ENCODE measurements around the gene CNIH3.
A peak's percentile ranks its signal among the peaks of the same experiment; 100 is the strongest.
"Not testable (repeated sequence)": the region's sequence is repeated elsewhere in the genome, so short reads cannot be mapped to it uniquely, and the experiment has no call there.

CNIH3 gene

DNA sequence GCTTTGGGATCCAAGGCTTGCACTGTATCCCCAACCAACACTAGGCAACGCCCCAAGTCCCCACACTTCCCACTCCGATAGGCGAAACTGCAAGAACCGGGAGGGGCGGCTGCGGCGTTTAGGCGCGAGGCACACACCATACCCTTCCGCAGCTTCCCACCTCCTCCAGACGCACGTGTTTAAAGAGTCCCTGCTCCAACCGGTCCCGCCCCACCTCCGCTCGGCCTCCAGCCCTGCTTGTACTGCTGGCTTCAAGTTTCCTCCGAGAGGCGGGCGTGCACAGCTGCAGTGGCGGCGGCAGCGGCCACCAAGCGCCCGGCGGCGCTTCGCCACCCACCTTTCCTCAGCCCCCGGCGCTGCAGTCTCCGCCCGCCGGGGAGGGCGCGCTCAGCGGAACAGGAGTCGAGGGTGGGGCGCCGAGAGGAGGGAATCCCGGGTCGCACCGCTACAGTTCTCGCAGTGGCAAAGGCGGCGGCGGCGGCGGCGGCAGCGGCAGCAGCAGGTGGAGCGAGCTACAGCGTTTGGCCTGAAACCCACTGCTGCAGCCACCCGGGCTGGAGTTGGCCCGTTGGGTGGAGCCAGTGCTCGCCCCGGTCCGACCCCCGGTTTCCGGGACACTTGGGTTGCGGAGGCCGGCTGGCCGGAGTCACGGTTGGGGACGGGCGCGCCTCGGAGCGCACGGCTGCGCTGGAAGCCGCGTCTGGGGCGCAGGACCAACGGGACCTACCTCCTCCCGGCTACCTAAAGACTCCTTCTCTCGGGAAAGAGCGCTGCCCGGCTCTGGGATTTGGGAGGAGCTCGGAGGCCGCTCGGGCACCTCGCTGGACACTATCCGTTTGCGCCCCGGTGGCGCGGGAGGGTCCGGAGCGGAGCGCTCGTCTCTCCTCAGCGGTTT is at the start of gene CNIH3:
Gene CNIH3 (plus strand): TSS at position 457 of the 895 bp plus-strand sequence. CDS start 858 bp downstream, outside the sequence.
- peak; percentile 75 for ATAC-seq
- Mint-ChIP-seq H3K4me1 (peaks cover 40% of the 10 kb centered on the region), H3K27me3 (peaks cover 73% of the 10 kb centered on the region), H3K9me3 (no peaks in the 10 kb centered on the region), H3K27ac (peak within 1 kb of the TSS in 1 of 2 donors; percentile 93), H3K4me3 (peak within 1 kb of the TSS; percentile 76 to 88)
- DNase-seq, result peak; percentile 43 to 54

DNA sequence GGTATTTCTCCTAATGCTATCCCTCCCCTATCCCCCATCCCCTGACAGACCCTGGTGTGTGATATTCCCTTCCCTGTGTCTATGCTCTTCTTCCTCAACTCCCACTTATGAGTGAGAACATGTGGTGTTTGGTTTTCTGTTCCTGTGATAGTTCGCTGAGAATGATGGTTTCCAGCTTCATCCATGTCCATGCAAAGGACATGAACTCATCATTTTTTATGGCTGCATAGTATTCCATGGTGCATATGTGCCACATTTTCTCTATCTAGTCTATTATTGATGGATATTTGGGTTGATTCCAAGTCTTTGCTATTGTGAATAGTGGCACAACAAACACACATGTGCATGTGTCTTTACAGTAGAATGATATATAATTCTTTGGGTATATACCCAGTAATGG is 49.6 kb upstream of the CNIH3 start:
- H3K4me3 Mint-ChIP-seq, H3K4me1 Mint-ChIP-seq, H3K27ac Mint-ChIP-seq: not testable (repeated sequence)

DNA sequence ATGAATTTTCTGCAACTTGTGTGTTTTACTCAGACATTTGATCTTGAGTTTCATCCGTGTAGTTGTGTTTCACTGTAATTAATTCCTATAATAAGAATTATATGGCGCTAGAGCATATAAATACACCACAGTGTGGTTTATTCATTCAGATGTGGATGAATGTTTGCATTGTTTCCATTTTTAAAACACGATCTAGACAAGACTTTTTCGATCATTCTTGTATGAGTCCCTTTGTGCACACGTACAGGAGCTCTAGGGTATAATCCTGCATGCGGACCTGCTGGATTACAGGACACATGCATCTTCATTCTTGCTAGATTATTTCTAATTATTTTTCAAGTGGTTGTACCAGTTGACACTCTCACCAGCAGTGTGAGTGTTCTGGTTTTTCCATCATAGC is 46.8 kb upstream of the CNIH3 start:
- H3K27me3 Mint-ChIP-seq, result no peaks in the 10 kb centered on the region
- no peaks in the 10 kb centered on the region for H3K9me3 Mint-ChIP-seq
- ATAC-seq, result no peak
- no peak for DNase-seq
- H3K4me1 Mint-ChIP-seq, result no peaks in the 10 kb centered on the region
- no peak overlapping the region for H3K4me3 Mint-ChIP-seq
- H3K27ac Mint-ChIP-seq, result no peak overlapping the region

More for the DNA sequence above, 49.6 kb upstream of the CNIH3 start:
- not testable (repeated sequence) for ATAC-seq, H3K9me3 Mint-ChIP-seq, H3K27me3 Mint-ChIP-seq, DNase-seq

DNA sequence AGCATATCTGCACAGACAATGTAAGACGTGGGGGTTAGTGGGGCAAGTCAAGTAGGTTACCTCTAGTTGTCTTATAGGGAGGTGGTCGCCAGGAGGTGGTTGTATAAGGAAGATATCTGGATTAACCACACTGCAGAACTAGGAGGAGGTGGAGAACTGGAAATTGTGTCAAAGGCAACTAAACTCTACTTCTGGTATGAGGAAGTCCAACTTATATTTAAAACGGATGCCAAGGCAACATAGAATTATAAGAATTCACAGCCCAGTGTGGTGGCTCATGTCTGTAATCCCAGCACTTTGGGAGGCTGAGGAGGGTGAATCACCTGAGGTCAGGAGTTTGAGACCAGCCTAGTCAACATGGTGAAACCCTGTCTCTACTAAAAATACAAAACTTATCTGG is 44.1 kb upstream of the CNIH3 start:
- H3K4me3 Mint-ChIP-seq, H3K4me1 Mint-ChIP-seq, H3K27ac Mint-ChIP-seq, H3K9me3 Mint-ChIP-seq, DNase-seq, H3K27me3 Mint-ChIP-seq, ATAC-seq: not testable (repeated sequence)

DNA sequence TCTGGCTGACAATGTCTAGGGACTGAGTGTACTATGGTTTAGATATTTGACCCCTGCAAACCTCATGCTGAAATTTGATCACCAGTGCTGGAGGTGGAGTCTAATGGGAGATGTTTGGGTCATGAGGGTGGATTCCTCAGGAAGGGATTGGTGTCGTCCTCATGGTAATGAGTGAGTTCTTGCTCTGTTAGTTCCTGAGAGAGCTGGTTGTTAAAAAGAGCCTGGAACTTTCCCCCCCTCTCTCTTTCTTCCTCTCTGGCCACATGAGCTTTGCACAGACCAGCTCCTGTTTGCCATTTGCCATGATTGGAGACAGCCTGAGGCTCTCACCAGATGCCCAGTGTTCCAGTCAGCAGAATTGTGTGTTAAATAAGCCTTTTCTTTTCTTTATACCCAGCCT is 36.6 kb upstream of the CNIH3 start:
- Mint-ChIP-seq H3K27me3 (no peaks in the 10 kb centered on the region), H3K27ac (peak overlapping the region in 1 of 2 donors; percentile 59), H3K4me1 (no peaks in the 10 kb centered on the region), H3K4me3 (no peak overlapping the region), H3K9me3 (peaks cover 9 to 19% of the 10 kb centered on the region in 2 donors)
- DNase-seq (no peak), ATAC-seq (no peak)

DNA sequence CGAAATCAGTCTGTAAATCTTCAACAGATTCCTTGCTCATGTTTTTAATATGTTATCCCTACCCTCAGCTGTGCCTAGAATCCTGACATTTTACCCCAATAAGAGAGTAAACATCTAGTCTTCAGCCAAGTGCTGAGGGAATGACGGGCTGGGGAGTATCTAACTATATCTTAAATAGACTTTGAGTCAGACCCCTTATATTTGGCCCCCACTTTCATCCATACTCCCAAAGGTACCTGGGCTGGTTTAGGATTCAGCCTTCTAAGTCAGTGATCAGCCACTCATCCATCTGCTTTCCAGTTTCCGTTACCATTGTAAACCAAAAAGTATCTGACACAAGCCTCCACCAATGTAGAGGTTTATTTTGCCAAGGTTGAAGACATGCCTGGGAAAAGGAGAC is 36.1 kb upstream of the CNIH3 start:
- Mint-ChIP-seq H3K4me1 (no peaks in the 10 kb centered on the region), H3K27me3 (no peaks in the 10 kb centered on the region), H3K27ac (no peak overlapping the region), H3K9me3 (peaks cover 9 to 19% of the 10 kb centered on the region in 2 donors), H3K4me3 (no peak overlapping the region)
- DNase-seq (no peak), ATAC-seq (no peak)

DNA sequence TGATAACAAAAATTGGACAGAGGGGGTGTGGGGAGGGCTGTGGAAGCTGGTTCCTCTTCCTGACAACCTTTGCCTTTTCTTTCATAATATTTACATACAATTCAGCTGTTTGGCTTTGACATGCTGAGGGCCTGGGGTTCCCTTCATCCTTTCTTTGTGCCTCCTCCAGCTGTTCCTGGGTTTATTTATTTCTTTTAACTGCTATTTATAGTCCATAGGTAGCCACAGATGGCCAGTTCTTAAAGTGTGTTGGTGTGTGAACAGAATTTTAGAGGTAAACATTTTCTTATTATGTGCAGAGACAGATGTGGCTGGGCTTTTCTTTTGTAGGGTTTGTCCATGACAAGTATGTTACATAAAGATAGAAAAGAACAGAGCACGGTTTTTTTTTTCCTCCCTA is 34.1 kb upstream of the CNIH3 start:
- no peak for ATAC-seq
- Mint-ChIP-seq H3K27me3 (no peaks in the 10 kb centered on the region), H3K9me3 (peaks cover 2 to 10% of the 10 kb centered on the region in 2 donors), H3K4me3 (no peak overlapping the region), H3K4me1 (no peaks in the 10 kb centered on the region), H3K27ac (no peak overlapping the region)
- DNase-seq, result no peak

DNA sequence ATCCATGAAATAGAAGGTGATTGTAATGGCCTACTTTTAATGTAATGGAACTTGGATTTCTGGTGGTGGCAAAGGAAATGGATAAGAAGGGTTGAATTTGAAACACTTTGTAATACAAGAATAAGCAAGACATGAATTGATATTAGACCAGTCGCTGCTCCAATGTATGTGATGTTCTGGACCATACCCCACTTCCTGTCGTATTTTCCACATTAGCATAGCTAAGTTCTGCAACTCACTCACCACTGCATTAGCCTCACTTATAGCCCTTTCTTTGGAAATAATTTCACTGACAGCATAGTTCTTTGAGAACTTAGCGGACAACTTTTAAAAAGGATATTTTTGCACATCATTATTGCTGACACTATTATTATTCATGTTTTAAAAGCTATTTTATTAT is 32.3 kb upstream of the CNIH3 start:
- no peak overlapping the region for H3K27ac Mint-ChIP-seq
- no peaks in the 10 kb centered on the region for H3K4me1 Mint-ChIP-seq
- ATAC-seq (no peak), DNase-seq (no peak)
- no peaks in the 10 kb centered on the region for H3K9me3 Mint-ChIP-seq
- H3K27me3 Mint-ChIP-seq, result no peaks in the 10 kb centered on the region
- H3K4me3 Mint-ChIP-seq, result no peak overlapping the region

DNA sequence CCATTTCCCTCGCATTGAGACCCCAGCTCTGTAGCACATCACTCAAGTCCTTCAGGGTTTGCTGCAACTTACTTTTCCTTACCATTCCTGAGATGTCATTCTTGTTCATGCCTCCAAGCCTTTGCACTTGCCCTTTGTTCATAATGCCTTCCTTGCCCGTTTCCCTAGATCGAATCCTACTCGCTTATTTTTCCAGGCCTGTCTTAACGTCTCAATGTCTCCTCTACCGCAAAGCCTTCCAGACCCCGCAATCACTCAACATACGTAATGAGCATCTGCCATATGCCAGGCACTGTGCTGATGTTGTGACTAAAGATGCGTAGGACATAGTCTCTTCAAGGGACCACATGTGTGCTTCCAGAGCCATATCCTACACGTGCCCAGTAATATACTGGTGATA is 31.1 kb upstream of the CNIH3 start:
- H3K4me3 Mint-ChIP-seq, result no peak overlapping the region

DNA sequence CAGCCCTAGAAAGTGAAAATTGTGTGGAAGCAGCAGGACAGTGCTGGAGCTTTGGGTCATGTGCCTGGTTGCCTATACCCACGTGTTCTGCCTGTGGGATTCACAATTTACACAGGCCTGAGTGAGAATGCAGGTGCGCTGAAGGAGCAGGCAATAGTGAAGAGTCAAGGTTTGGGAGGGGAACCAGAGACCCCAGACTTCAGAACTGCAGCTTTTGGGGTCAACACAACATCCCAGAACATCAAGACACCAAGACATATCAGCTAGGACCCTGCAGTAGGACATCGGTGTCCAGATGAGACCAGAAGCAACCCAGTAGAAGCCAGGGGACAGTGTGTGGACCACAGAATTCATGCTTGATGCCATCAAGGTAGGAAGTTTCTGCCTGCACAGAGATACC is 29.1 kb upstream of the CNIH3 start:
- ATAC-seq (no peak), DNase-seq (no peak)
- H3K27ac Mint-ChIP-seq, result no peak overlapping the region
- H3K9me3 Mint-ChIP-seq, result no peaks in the 10 kb centered on the region
- peaks cover under 1% of the 10 kb centered on the region for H3K4me1 Mint-ChIP-seq
- H3K4me3 Mint-ChIP-seq, result no peak overlapping the region
- no peaks in the 10 kb centered on the region for H3K27me3 Mint-ChIP-seq

More for the DNA sequence above, 31.1 kb upstream of the CNIH3 start:
- no peak for DNase-seq
- no peak overlapping the region for H3K27ac Mint-ChIP-seq
- H3K27me3 Mint-ChIP-seq, result no peaks in the 10 kb centered on the region
- no peaks in the 10 kb centered on the region for H3K4me1 Mint-ChIP-seq
- no peak for ATAC-seq
- H3K9me3 Mint-ChIP-seq, result no peaks in the 10 kb centered on the region

DNA sequence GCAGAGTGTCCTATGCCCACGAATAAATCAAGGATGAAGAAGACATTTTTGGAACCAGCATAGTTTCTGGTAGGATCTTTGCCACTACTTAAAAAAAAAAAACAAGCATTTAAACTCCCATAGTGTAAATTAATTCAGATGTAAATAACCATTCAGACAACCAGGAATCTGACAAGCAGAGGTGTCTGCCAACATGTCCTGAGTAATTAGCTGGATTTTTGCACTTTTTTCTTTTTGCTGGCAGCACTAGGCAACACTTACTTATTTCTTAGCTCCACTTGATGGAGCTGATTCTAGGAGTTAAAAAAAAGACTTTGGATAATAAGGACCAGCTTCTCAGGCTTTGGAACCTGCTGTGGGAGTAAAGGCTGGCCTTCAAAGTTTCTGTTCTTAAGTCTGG is 27.6 kb upstream of the CNIH3 start:
- H3K27ac Mint-ChIP-seq, result no peak overlapping the region
- H3K27me3 Mint-ChIP-seq, result no peaks in the 10 kb centered on the region
- ATAC-seq (no peak), DNase-seq (no peak)
- no peak overlapping the region for H3K4me3 Mint-ChIP-seq
- no peaks in the 10 kb centered on the region for H3K9me3 Mint-ChIP-seq
- H3K4me1 Mint-ChIP-seq, result peaks cover 6% of the 10 kb centered on the region

DNA sequence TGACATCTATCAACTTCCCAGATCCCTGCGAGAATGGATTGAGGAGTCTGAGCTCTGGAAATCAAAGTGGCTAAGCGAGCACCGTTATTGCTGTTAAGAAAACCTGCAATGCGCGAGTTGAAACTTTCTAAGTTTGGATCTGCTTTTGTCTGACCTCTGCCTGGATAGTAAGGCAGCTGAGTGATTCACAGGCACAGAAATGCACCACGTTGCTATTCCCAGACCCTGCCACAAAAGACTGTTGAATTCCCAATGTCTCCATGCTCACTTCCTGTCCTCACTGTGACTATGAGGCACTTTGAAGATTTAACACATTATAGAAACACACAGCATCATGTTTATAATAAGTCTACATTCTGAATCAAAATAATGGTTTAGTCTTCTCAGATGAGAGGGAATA is 27.1 kb upstream of the CNIH3 start:
- Mint-ChIP-seq H3K4me3 (no peak overlapping the region), H3K27ac (no peak overlapping the region), H3K27me3 (no peaks in the 10 kb centered on the region), H3K9me3 (no peaks in the 10 kb centered on the region), H3K4me1 (peaks cover 6% of the 10 kb centered on the region)
- DNase-seq, result no peak
- ATAC-seq, result no peak

DNA sequence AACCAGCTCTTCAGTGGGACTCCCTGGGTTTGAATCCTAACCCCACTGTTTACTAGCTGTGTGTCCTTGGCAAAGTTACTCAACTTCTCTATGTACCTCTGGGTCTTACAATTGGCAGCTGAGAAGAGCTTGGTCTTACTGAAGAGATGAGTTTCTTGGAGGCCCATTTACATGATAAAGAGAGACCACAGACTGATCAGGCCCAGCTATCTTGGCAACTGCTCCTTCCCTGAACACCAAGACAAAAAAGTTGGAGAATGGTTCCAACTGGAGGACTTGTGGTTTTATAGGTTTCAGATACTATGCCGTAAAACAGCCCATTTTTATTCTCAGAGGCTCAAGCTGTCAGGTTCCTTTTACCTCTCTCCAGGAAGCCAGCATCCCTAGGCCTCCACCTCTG is 24.8 kb upstream of the CNIH3 start:
- no peaks in the 10 kb centered on the region for H3K9me3 Mint-ChIP-seq
- no peak overlapping the region for H3K4me3 Mint-ChIP-seq
- no peaks in the 10 kb centered on the region for H3K27me3 Mint-ChIP-seq
- H3K4me1 Mint-ChIP-seq, result peaks cover 6% of the 10 kb centered on the region
- no peak overlapping the region for H3K27ac Mint-ChIP-seq
- ATAC-seq (no peak), DNase-seq (no peak)

DNA sequence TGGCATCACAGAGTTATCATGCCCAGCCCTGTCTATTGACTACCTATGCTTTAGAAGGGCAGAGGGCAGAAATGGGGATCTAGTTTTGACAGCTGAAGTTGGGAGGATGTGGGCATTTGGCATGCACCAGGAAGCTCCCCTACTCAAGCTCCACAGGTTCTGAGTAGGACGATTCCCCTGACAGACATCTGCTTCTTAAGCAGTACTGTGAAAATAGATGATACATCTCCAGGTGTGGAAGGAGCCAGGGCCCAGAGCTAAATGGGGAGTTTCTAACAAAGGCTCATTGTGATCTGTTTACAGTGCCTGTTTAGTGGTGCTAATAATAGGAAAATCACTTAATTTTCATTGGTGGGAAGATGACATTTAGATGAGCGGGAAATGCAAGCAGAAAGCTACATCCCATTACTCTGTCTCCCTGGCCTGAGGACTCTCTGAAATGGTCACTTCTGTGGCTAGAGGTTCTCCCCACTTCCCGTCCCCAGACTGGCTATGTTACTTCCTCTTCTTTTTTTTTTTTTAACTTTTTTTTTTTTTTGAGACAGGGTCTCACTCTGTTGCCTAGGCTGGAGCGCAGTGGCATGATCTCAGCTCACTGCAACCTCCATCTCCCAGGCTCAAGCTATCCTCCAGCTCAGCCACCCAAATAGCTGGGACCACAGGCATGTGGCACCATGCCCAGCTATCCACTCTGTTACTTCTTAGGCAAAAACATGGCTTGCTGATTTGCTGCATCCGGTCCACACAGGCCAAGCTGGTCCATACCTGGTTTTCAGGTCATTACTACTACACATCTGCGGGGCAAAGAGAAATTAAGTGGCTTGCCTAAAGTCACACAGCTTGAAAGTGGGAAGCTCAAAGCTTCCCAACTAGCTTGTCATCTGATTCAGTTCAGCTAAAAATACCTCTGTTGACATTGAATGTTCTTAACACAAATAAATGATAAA is 23.2 kb upstream of the CNIH3 start:
- H3K9me3 Mint-ChIP-seq, result no peaks in the 10 kb centered on the region
- no peak overlapping the region for H3K27ac Mint-ChIP-seq
- H3K27me3 Mint-ChIP-seq, result no peaks in the 10 kb centered on the region
- no peak overlapping the region for H3K4me3 Mint-ChIP-seq
- ATAC-seq (no peak), DNase-seq (no peak)
- peaks cover 6% of the 10 kb centered on the region for H3K4me1 Mint-ChIP-seq

DNA sequence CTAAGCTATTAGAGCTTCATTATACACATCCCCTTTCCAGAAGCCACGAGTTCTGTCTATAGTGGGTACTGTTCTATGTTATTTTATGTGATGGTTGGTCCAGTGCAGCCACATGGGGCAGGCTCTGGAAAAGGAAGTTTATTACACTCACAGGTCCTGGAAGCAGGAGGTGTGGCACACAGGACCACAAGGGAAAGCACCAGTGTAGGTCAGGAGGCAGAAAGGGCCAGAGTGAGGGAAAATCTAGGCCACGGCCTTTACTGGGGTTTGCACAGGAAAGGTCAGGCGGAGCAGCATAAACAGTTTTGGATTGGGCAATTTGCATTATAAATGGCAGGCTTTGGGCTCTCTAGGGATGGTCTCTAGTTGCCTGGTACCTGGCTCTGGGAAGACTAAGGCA is 21.8 kb upstream of the CNIH3 start:
- Mint-ChIP-seq H3K27ac (peak overlapping the region in 1 of 2 donors; percentile 23), H3K27me3 (no peaks in the 10 kb centered on the region)
- no peak for ATAC-seq

DNA sequence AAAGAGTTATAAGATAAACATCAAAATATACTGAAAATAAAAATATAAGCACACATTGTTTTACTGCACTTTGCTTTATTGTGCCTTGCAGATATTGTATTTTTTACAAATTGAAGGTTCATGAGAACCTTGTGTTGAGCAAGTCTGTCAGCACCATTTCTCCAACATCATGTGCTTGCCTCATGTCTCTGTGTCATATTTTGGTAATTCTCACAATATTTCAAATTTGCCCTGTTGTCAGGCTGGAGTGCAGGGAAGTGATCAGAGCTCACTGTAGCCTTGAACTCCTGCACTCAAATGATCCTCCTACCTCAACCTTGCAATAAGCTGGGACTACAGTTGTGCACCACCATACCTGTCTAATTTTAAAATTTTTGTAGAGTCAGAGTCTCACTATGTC is 21.3 kb upstream of the CNIH3 start:
- no peaks in the 10 kb centered on the region for H3K9me3 Mint-ChIP-seq
- no peaks in the 10 kb centered on the region for H3K27me3 Mint-ChIP-seq
- no peak for ATAC-seq
- H3K27ac Mint-ChIP-seq, result no peak overlapping the region
- no peak overlapping the region for H3K4me3 Mint-ChIP-seq
- peaks cover 6% of the 10 kb centered on the region for H3K4me1 Mint-ChIP-seq
- no peak for DNase-seq

More for the DNA sequence above, 21.8 kb upstream of the CNIH3 start:
- Mint-ChIP-seq H3K4me1 (peaks cover 6% of the 10 kb centered on the region), H3K4me3 (no peak overlapping the region), H3K9me3 (no peaks in the 10 kb centered on the region)
- no peak for DNase-seq

All from stimulated activated naive CD8-positive, alpha-beta T cell treated with anti-CD3 and anti-CD28 coated beads, Interleukin-15, amount 100 ng/mL, for 72 hours (primary cell).